Measurements from ENCODE around the gene RARA.
A peak's percentile ranks its signal among the peaks of the same experiment; 100 is the strongest.

RARA gene

DNA sequence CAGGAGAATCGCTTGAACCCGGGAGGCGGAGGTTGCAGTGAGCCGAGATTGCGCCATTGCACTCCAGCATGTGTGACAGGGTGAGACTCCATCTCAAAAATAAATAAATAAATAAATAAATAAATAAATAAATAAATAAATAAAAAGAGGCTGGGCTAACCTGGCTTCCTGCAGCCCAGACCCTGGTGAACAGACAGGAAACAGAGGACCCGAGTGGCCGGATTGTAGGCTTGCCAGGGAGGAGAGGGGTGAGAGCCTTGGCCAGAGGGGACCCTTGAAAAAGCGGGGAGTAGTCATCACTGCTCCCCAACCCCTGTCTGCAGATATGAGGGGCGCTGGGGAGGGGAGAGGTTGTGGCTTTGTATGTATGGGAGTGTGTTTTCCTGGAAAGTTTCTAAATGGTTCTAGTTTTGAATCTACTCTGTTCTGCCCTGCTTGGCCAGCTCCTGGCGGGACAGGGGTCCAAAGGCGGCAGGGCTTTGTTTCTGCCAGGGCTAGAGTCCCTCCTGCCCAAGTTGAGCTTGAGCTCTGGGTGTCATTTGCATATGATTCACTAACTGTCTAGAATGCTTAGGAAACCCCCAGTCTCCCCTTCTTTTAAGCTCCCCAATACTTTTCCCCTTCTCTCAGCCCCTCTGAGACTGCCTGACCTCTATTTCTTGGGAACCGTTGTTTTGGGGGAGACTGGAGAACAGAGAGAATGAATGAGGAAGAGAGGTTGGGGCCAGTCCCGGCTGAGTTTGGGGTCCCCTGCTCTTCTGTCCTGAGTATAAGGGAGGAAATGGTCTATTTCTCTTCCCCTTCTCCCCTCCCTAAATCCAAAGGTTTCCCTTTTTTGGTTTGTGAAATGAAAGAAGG is 16.4 kb downstream of the RARA start:
- H3K4me3 ChIP-seq (ENCODE audit: low read length) = no peak overlapping the region
- H3K27me3 ChIP-seq (replicated peaks; ENCODE audit: control insufficient read depth, insufficient read depth, low read length) = no peaks in the 10 kb centered on the region
- no peak overlapping the region for H3K9ac ChIP-seq (ENCODE audit: low read length)
- H3K9me3 ChIP-seq (ENCODE audit: control insufficient read depth, low read length) = no peaks in the 10 kb centered on the region
- DNase-seq (ENCODE audit: low read depth) = no peak
- H3K36me3 ChIP-seq (ENCODE audit: control insufficient read depth, insufficient read depth, low read length, severe bottlenecking) = no peaks in the 10 kb centered on the region
- peaks cover 89% of the 10 kb centered on the region for H3K4me1 ChIP-seq (ENCODE audit: control insufficient read depth, insufficient read depth, low read length)

DNA sequence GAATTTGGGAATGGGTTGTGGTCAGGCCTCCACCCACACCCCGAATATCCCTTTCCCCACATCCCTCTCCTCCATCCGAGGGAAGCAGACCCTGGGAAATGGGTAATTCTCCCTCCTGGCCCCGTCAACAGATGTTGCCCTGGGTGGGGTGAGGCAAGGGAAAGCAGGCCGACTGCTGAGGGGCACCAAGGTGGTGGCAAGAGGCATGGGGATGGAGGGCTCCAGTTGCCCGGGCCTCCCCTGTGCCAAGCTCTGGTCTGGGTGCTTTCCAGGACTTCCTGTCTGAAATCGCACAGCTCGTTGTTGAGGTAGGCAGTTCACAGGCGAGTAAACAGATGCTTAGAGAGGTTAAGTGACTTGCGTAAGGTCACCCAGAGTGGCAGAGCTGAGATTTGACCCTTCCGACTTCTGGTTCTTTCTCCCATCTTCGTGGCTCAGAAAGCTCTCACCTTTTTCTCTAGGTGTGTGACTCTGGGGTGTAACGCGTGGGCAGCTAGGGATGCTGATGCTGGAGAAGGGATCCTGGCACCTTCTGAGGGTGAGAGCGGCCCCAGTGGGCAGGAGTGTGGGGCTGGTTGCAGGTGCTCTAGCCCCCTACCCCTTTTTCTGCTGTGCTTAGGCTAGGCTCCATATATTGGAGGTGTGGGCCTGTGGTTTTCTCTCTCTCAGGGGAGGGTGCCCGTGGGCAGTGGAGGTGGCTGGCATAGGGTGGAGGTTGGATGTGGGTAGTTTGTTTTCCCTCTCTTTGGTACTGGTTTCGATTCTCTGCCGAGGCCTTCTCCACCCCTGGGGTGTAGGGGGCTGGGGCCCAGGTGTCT is 17.2 kb downstream of the RARA start:
- H3K36me3 ChIP-seq (ENCODE audit: control insufficient read depth, insufficient read depth, low read length, severe bottlenecking) = peaks cover 6% of the 10 kb centered on the region
- peak overlapping the region; percentile 2 for H3K9ac ChIP-seq (ENCODE audit: low read length)
- peak overlapping the region; percentile 15 for H3K4me3 ChIP-seq (ENCODE audit: low read length)
- H3K9me3 ChIP-seq (ENCODE audit: control insufficient read depth, low read length) = no peaks in the 10 kb centered on the region
- no peaks in the 10 kb centered on the region for H3K27me3 ChIP-seq (replicated peaks; ENCODE audit: control insufficient read depth, insufficient read depth, low read length)
- peaks cover 89% of the 10 kb centered on the region for H3K4me1 ChIP-seq (ENCODE audit: control insufficient read depth, insufficient read depth, low read length)
- no peak for DNase-seq (ENCODE audit: low read depth)

DNA sequence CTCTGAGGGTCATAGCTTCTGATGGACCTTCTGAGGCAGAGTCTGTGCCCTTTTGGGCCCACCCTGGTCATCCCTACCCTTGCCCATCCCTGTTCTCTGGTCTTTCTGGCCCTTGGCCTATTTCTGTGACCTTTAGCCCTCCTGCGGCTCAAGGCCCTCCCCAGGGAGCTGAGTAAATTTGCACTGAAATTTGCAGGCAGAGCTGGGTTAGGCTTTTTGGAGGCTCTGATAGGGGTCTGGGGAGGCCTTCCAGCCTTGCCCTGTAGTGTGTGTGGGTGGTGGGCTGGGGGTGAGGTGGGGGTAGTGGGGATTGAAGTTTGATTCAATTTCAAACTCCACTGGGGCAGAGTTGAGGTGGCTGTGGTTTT is 17.8 kb downstream of the RARA start:
- Histone ChIP-seq H3K4me1 (ENCODE audit: control insufficient read depth, insufficient read depth, low read length) (peaks cover 89% of the 10 kb centered on the region), H3K4me3 (ENCODE audit: low read length) (peak overlapping the region; percentile 58), H3K9me3 (ENCODE audit: control insufficient read depth, low read length) (no peaks in the 10 kb centered on the region), H3K36me3 (ENCODE audit: control insufficient read depth, insufficient read depth, low read length, severe bottlenecking) (peaks cover 10% of the 10 kb centered on the region), H3K9ac (ENCODE audit: low read length) (peak overlapping the region; percentile 61), H3K27me3 (replicated peaks; ENCODE audit: control insufficient read depth, insufficient read depth, low read length) (no peaks in the 10 kb centered on the region)
- DNase-seq (ENCODE audit: low read depth) = no peak

DNA sequence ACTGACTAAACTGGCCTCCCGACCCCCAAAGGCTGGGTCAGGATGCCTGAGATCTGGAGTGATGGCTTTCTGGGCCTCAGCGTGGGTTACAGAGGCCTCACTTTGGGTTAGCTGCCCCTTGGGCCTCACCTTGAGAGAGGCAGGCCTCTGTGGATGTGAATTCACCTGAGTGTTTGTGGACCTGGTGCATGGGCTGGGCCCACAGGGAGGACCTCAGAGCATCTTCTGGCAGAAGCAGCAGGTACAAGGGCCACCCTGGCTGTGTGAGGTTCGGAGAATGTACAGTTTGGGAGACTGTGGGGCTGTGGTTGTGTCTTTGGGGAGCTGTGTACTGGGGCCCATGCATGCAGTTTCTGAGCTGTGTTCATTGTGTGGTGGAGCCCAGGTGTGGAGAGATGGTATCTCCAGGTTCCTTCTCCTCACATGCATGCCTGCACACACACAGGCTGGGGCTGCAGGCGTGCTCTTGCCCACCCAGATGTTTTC is 18.3 kb downstream of the RARA start:
- peak overlapping the region; percentile 58 for H3K4me3 ChIP-seq (ENCODE audit: low read length)
- H3K4me1 ChIP-seq (ENCODE audit: control insufficient read depth, insufficient read depth, low read length) = peaks cover 89% of the 10 kb centered on the region
- DNase-seq (ENCODE audit: low read depth) = no peak
- no peaks in the 10 kb centered on the region for H3K27me3 ChIP-seq (replicated peaks; ENCODE audit: control insufficient read depth, insufficient read depth, low read length)
- H3K9me3 ChIP-seq (ENCODE audit: control insufficient read depth, low read length) = no peaks in the 10 kb centered on the region
- H3K9ac ChIP-seq (ENCODE audit: low read length) = peak overlapping the region; percentile 61
- H3K36me3 ChIP-seq (ENCODE audit: control insufficient read depth, insufficient read depth, low read length, severe bottlenecking) = peaks cover 10% of the 10 kb centered on the region

DNA sequence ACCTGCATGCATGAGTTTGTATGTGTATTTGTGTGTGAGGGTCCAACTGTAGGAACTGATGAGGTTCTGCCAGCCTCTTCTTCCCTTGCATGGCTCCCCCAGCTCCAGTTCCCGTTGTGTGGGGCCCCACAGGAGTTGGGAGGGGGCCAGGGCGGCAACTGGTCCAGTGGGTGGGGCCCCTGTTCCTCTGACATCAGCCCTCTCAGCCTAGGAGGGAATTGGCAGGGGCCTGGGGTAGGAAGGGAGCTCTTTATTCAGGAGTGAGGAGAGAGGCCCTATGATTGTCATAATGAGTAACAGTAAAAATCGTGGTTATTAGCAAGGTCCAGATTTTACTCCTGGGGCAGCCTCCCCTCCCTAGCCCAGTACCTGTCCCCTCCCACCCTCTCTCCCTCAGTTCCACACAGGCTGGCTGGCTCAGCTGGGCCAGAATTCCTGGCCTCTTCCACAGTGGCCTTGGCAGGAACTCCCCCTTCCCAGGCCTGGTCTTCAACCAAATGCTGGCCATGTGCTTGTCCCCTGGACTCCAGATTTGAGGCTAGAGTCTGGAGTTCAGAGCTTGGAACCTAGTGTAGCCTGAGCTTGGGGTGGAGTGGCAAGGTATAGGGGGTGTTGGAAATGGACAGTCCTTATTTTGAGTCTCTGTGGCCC is 18.9 kb downstream of the RARA start:
- H3K27me3 ChIP-seq (replicated peaks; ENCODE audit: control insufficient read depth, insufficient read depth, low read length) = no peaks in the 10 kb centered on the region
- H3K36me3 ChIP-seq (ENCODE audit: control insufficient read depth, insufficient read depth, low read length, severe bottlenecking) = peaks cover 10% of the 10 kb centered on the region
- peaks cover 89% of the 10 kb centered on the region for H3K4me1 ChIP-seq (ENCODE audit: control insufficient read depth, insufficient read depth, low read length)
- no peaks in the 10 kb centered on the region for H3K9me3 ChIP-seq (ENCODE audit: control insufficient read depth, low read length)
- H3K4me3 ChIP-seq (ENCODE audit: low read length) = peak overlapping the region; percentile 58
- H3K9ac ChIP-seq (ENCODE audit: low read length) = peak overlapping the region; percentile 14
- DNase-seq (ENCODE audit: low read depth) = no peak

DNA sequence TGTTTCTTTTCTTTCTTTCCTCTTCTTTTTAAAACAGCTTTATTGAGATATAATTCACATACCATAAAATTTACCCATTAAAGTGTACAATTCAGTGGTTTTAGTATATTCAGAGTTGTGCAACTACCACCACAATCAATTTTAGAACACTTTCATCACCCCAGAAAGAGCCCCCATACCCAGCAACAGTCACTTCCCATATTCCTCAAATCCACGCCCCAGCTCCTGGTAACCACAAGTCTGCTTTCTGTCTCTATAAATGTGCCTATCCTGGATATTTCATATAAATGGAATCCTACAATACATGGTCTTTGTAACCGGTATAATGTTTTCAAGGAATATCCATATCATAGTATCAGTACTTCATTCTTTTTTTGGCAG is 19.4 kb downstream of the RARA start:
- H3K9ac ChIP-seq (ENCODE audit: low read length) = peak overlapping the region; percentile 14
- H3K4me3 ChIP-seq (ENCODE audit: low read length) = no peak overlapping the region
- H3K27me3 ChIP-seq (replicated peaks; ENCODE audit: control insufficient read depth, insufficient read depth, low read length) = no peaks in the 10 kb centered on the region
- no peak for DNase-seq (ENCODE audit: low read depth)
- peaks cover 10% of the 10 kb centered on the region for H3K36me3 ChIP-seq (ENCODE audit: control insufficient read depth, insufficient read depth, low read length, severe bottlenecking)
- H3K9me3 ChIP-seq (ENCODE audit: control insufficient read depth, low read length) = no peaks in the 10 kb centered on the region
- peaks cover 89% of the 10 kb centered on the region for H3K4me1 ChIP-seq (ENCODE audit: control insufficient read depth, insufficient read depth, low read length)

DNA sequence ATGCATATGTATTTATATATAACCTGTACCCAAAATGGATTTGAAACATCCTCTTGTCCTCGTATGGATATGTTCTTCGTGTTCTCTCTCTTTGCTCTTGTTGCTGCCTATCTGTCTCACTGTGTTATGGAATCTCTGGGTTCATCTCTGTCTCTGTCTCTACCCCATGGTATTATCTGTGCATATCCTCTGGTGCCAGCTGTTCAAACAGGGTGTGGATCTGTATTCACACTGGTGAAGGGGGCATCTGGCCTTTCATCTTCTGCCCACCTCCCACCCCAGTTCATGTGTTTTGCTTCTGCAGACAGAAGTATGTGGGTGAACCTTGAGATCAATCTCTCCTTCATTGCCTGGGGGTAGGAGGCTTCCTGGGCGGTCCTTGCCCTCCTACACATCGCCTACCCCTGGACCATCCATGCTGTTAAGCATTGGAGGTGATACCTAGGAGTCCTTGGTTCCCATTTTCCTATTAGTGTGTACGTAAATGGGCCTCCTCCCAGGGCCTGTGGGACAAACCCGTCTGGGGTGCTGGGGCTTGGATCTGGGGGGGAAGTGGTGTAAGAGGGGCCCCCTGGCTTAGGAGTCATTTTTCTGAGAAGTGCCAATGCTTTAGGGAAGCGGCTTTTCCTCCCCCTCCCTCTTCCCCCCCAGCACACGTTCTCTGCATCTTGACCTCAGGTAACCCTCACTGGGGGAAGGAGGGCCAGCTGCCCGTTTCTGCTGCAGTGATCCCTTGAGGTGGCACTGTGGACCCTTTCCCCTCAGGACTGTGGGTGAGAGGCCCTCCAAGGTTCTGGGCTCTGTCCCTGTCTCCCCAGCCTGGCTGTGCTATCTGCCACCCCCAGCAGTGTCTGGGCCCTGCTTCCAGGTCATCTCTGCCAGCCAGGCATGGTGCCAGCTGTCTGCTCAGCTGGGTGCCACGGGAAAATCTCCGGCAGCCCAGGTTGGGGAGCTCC is 21.1 kb downstream of the RARA start:
- H3K4me3 ChIP-seq (ENCODE audit: low read length) = no peak overlapping the region
- H3K9me3 ChIP-seq (ENCODE audit: control insufficient read depth, low read length) = no peaks in the 10 kb centered on the region
- peaks cover 10% of the 10 kb centered on the region for H3K36me3 ChIP-seq (ENCODE audit: control insufficient read depth, insufficient read depth, low read length, severe bottlenecking)
- peak overlapping the region; percentile 19 for H3K9ac ChIP-seq (ENCODE audit: low read length)
- DNase-seq (ENCODE audit: low read depth) = no peak
- no peaks in the 10 kb centered on the region for H3K27me3 ChIP-seq (replicated peaks; ENCODE audit: control insufficient read depth, insufficient read depth, low read length)
- H3K4me1 ChIP-seq (ENCODE audit: control insufficient read depth, insufficient read depth, low read length) = peaks cover 94% of the 10 kb centered on the region

DNA sequence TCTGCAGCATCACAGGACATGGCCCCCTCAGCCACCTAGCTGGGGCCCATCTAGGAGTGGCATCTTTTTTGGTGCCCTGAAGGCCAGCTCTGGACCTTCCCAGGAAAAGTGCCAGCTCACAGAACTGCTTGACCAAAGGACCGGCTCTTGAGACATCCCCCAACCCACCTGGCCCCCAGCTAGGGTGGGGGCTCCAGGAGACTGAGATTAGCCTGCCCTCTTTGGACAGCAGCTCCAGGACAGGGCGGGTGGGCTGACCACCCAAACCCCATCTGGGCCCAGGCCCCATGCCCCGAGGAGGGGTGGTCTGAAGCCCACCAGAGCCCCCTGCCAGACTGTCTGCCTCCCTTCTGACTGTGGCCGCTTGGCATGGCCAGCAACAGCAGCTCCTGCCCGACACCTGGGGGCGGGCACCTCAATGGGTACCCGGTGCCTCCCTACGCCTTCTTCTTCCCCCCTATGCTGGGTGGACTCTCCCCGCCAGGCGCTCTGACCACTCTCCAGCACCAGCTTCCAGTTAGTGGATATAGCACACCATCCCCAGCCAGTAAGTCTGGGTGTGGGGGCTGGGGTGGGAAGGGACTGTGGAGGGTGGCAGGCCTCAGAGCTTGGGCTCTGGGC is 22.0 kb downstream of the RARA start:
- peak overlapping the region; percentile 55 for H3K4me3 ChIP-seq (ENCODE audit: low read length)
- H3K9me3 ChIP-seq (ENCODE audit: control insufficient read depth, low read length) = no peaks in the 10 kb centered on the region
- H3K36me3 ChIP-seq (ENCODE audit: control insufficient read depth, insufficient read depth, low read length, severe bottlenecking) = peaks cover 10% of the 10 kb centered on the region
- H3K9ac ChIP-seq (ENCODE audit: low read length) = peak overlapping the region; percentile 19
- DNase-seq (ENCODE audit: low read depth) = no peak
- no peaks in the 10 kb centered on the region for H3K27me3 ChIP-seq (replicated peaks; ENCODE audit: control insufficient read depth, insufficient read depth, low read length)
- peaks cover 94% of the 10 kb centered on the region for H3K4me1 ChIP-seq (ENCODE audit: control insufficient read depth, insufficient read depth, low read length)

DNA sequence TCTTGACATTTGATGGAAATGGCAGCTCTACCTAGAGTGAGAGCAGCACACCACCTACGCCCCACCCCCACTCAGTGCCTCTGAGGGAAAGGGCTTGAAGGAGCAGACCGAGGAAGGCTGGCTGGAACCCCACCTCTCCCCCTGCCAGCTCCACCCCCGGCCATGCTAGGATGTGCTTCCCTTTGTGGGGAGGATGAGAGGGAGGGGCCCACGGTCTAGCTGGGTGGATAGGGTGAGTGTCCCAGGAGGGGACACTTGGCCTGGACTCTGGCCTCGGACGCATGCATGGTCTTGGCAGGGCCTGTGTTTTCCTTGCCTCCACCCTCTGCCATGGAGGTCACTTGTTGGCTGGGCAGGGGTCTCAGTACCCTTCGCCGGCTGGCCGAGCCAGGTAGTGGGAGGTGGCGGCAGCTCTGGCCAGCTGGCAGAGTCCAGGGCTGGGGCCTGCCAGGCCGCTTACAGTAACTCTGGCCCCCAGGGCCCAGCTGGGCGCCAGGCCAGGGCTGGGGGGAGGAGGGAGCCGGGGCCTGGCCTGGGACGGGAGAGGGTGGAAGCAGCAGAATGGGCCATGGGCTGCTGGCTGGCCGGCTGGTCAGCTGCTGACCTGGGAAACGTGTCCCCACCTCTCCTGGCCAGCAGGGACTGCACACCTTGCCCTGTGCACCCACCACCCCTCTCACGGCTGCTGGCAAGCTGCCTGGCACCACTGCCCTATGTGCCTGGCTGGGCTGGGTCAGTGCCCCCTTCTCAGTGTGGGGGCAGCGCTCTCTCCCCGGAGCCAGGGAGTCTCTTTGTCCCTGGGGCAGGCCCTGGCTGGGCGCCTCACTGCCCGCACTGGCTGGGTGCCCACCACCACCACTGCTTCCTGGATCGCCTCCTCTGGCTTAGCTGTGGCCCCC is 23.0 kb downstream of the RARA start:
- Histone ChIP-seq H3K9me3 (ENCODE audit: control insufficient read depth, low read length) (no peaks in the 10 kb centered on the region), H3K9ac (ENCODE audit: low read length) (peak overlapping the region; percentile 77), H3K4me3 (ENCODE audit: low read length) (peak overlapping the region; percentile 55), H3K36me3 (ENCODE audit: control insufficient read depth, insufficient read depth, low read length, severe bottlenecking) (peaks cover 10% of the 10 kb centered on the region), H3K27me3 (replicated peaks; ENCODE audit: control insufficient read depth, insufficient read depth, low read length) (no peaks in the 10 kb centered on the region), H3K4me1 (ENCODE audit: control insufficient read depth, insufficient read depth, low read length) (peaks cover 85% of the 10 kb centered on the region)
- peak; percentile 57 for DNase-seq (ENCODE audit: low read depth)

Data from adipocyte (in vitro differentiated cells).